Stimulated activated CD4-positive, alpha-beta T cell treated with anti-CD3 and anti-CD28 coated beads, Interleukin-1b, Interleukin-23, amount 100 ng/mL, for 24 hours (primary cell): ENCODE measurements around the gene UGT1A10.
"Not testable (repeated sequence)": the region's sequence is repeated elsewhere in the genome, so short reads cannot be mapped to it uniquely, and the experiment has no call there.

ENCODE experiments used
- DNase-seq, 4 experiments: peaks; one replicate each; pipeline ENCODE4 v3.0.0-alpha.2; 2020; ENCODE audit warnings: low read depth in 4 of 4, low spot score in 1 of 4

Gene UGT1A10

GRCh38 chr2:233736868-233737653 lies 100.8 kb downstream of the UGT1A10 start:
- not testable (repeated sequence) for DNase-seq

GRCh38 chr2:233740870-233741269 lies 104.6 kb downstream of the UGT1A10 start:
- no peak for DNase-seq

GRCh38 chr2:233743464-233744259 lies 107.4 kb downstream of the UGT1A10 start:
- DNase-seq: no peak

- DNase-seq: no peak
Observed at GRCh38 chr2:233745073-233745755, 109.0 kb downstream of the UGT1A10 start.

- DNase-seq: not testable (repeated sequence)
Observed at GRCh38 chr2:233745838-233746237, 109.6 kb downstream of the UGT1A10 start.

- DNase-seq: no peak
Observed at GRCh38 chr2:233746475-233747282, 110.4 kb downstream of the UGT1A10 start.

- no peak for DNase-seq
Observed at GRCh38 chr2:233747283-233747544, 111.0 kb downstream of the UGT1A10 start.

- DNase-seq: not testable (repeated sequence)
Observed at GRCh38 chr2:233750689-233751088, 114.4 kb downstream of the UGT1A10 start.

- not testable (repeated sequence) for DNase-seq
Observed at GRCh38 chr2:233751212-233752009, 115.2 kb downstream of the UGT1A10 start.

- DNase-seq: no peak
Observed at GRCh38 chr2:233754872-233755611, 118.8 kb downstream of the UGT1A10 start.

GRCh38 chr2:233756429-233757081 lies 120.3 kb downstream of the UGT1A10 start:
- no peak for DNase-seq

GRCh38 chr2:233758141-233758540 lies 121.9 kb downstream of the UGT1A10 start:
- DNase-seq: no peak

- DNase-seq: no peak
Observed at GRCh38 chr2:233758849-233759248, 122.6 kb downstream of the UGT1A10 start.

- no peak for DNase-seq
Observed at GRCh38 chr2:233760043-233760442, 123.8 kb downstream of the UGT1A10 start, which contains the start of gene UGT1A1. UGT1A1 (plus strand) TSS chr2:233760270; CDS start chr2:233760288, 18 bp downstream.

GRCh38 chr2:233761040-233761769 lies 125.0 kb downstream of the UGT1A10 start:
- DNase-seq: no peak

GRCh38 chr2:233764264-233764663 lies 128.0 kb downstream of the UGT1A10 start:
- no peak for DNase-seq

- no peak for DNase-seq
Observed at GRCh38 chr2:233764761-233765160, 128.5 kb downstream of the UGT1A10 start.

GRCh38 chr2:233766416-233766815 lies 130.2 kb downstream of the UGT1A10 start:
- no peak for DNase-seq
